OCI-LY1 (cell line): ENCODE measurements around the gene BCL2L11.
A peak's percentile ranks its signal among the peaks of the same experiment; 100 is the strongest.

Experiments
- H2AFZ ChIP-seq: fragments of 200-600 bp; sonication (generic), shearing (Covaris generic); 2 replicates; pipeline ENCODE4 v1.6.0; 2014; ENCODE audit warnings: antibody characterized with exemption, mild to moderate bottlenecking, low read length
- H3F3A ChIP-seq: fragments of 200-600 bp; sonication (generic), shearing (Covaris generic); 2 replicates; pipeline ENCODE4 v1.6.0; 2014; ENCODE audit warnings: mild to moderate bottlenecking, antibody characterized with exemption, low read length, moderate library complexity; ENCODE audit not compliant: insufficient read depth
- H3K27ac ChIP-seq: fragments of 200-600 bp; sonication (generic); 2 replicates; pipeline ENCODE4 v1.5.1; 2014; ENCODE audit warnings: low read length, mixed run types, mild to moderate bottlenecking, low read depth; ENCODE audit not compliant: poor library complexity, severe bottlenecking
- H3K27me3 ChIP-seq: fragments of 200-600 bp; sonication (generic); 2 replicates; pipeline ENCODE4 v1.6.0; 2014; ENCODE audit warnings: antibody characterized with exemption, mild to moderate bottlenecking, low read length, moderate library complexity; ENCODE audit not compliant: insufficient read depth
- H3K36me3 ChIP-seq: fragments of 200-600 bp; sonication (generic); 2 replicates; pipeline ENCODE4 v1.6.1; 2014; ENCODE audit warnings: mild to moderate bottlenecking, antibody characterized with exemption, low read length, moderate library complexity, mixed read lengths; ENCODE audit not compliant: insufficient read depth
- H3K4me1 ChIP-seq: fragments of 200-600 bp; sonication (generic); 2 replicates; pipeline ENCODE4 v1.5.1; 2014; ENCODE audit warnings: mild to moderate bottlenecking, low read length, moderate library complexity; ENCODE audit not compliant: insufficient read depth, severe bottlenecking
- H3K4me2 ChIP-seq: fragments of 200-600 bp; sonication (generic), shearing (Covaris generic); 2 replicates; pipeline ENCODE4 v1.6.1; 2014; ENCODE audit warnings: low read length
- H3K4me3 ChIP-seq: fragments of 200-600 bp; sonication (generic); 2 replicates; pipeline ENCODE4 v1.5.1; 2014; ENCODE audit warnings: low read length, low read depth, mild to moderate bottlenecking, mixed read lengths; ENCODE audit not compliant: poor library complexity, severe bottlenecking
- H3K79me2 ChIP-seq: fragments of 200-600 bp; shearing (Covaris generic); 2 replicates; pipeline ENCODE4 v1.6.1; 2016; ENCODE audit warnings: mixed run types, low read length, mixed read lengths; ENCODE audit not compliant: insufficient read depth
- H3K9ac ChIP-seq: fragments of 200-600 bp; sonication (generic), shearing (Covaris generic); 2 replicates; pipeline ENCODE4 v1.6.1; 2014; ENCODE audit warnings: mild to moderate bottlenecking, low read length, mixed read lengths
- H3K9me2 ChIP-seq: fragments of 200-600 bp; sonication (generic), shearing (Covaris generic); 2 replicates; pipeline ENCODE4 v1.6.1; 2014; ENCODE audit warnings: low read depth, mild to moderate bottlenecking, low read length, mixed read lengths
- H3K9me3 ChIP-seq: fragments of 200-600 bp; shearing (Covaris generic); 2 replicates; pipeline ENCODE4 v1.6.1; 2014; ENCODE audit warnings: low read length, mixed read lengths
- H4K20me1 ChIP-seq: fragments of 200-600 bp; sonication (generic), shearing (Covaris generic); 2 replicates; pipeline ENCODE4 v1.6.0; 2016; ENCODE audit warnings: mild to moderate bottlenecking, low read length; ENCODE audit not compliant: insufficient read depth
- EZH2 ChIP-seq: fragments of 200-600 bp; sonication (generic), shearing (Covaris generic); IDR thresholded peaks from 2 replicates; pipeline ENCODE4 v1.8.0; 2017; ENCODE audit warnings: borderline replicate concordance, mixed run types, mild to moderate bottlenecking, antibody characterized with exemption, low read length, moderate library complexity, mixed read lengths
- TF ChIP-seq, protein P1 (sequence below): fragments of 200-600 bp; sonication (generic), shearing (Covaris generic); IDR thresholded peaks from 2 replicates; pipeline ENCODE4 v1.5.1; 2017; ENCODE audit warnings: mild to moderate bottlenecking, antibody characterized with exemption, low read length, moderate library complexity, mixed read lengths

BCL2L11 gene

DNA sequence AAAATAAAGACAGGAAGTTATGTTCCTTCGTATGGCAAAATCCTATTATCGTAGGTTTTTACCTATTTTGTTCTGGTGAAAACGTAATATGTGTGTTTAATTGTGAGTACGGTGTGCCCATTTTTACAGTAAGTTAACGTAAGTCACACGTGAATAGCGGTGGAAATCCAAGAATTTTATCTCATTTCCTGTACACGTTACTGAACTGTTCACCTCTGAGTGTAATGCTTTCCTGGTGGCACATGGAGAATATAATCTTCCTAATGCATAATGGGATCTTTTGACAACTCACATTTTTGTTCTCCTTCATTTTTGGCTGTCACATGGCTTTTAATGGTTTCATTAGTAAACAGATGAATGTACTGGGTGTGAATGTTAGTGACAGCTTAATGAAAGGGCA, 28.2 kb downstream of the BCL2L11 start:
- H3K4me2 ChIP-seq = no peak overlapping the region
- H3K27me3 ChIP-seq = no peaks in the 10 kb centered on the region
- H3K9me2 ChIP-seq = no peaks in the 10 kb centered on the region
- no peaks in the 10 kb centered on the region for H4K20me1 ChIP-seq
- no peak for TF ChIP-seq EZH2
- TF ChIP-seq, protein P1, sequence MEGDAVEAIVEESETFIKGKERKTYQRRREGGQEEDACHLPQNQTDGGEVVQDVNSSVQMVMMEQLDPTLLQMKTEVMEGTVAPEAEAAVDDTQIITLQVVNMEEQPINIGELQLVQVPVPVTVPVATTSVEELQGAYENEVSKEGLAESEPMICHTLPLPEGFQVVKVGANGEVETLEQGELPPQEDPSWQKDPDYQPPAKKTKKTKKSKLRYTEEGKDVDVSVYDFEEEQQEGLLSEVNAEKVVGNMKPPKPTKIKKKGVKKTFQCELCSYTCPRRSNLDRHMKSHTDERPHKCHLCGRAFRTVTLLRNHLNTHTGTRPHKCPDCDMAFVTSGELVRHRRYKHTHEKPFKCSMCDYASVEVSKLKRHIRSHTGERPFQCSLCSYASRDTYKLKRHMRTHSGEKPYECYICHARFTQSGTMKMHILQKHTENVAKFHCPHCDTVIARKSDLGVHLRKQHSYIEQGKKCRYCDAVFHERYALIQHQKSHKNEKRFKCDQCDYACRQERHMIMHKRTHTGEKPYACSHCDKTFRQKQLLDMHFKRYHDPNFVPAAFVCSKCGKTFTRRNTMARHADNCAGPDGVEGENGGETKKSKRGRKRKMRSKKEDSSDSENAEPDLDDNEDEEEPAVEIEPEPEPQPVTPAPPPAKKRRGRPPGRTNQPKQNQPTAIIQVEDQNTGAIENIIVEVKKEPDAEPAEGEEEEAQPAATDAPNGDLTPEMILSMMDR = no peak
- peaks cover 93% of the 10 kb centered on the region for H3K79me2 ChIP-seq
- no peak overlapping the region for H2AFZ ChIP-seq
- no peak overlapping the region for H3K9ac ChIP-seq
- peaks cover 100% of the 10 kb centered on the region for H3K36me3 ChIP-seq
- H3K4me1 ChIP-seq = peaks cover 98% of the 10 kb centered on the region
- H3F3A ChIP-seq = 0 out of 2 replicates have a peak, but pooled peaks cover 3% of the 10 kb centered on the region
- H3K9me3 ChIP-seq = no peaks in the 10 kb centered on the region
- no peak overlapping the region for H3K4me3 ChIP-seq
- peak overlapping the region; percentile 23 for H3K27ac ChIP-seq

DNA sequence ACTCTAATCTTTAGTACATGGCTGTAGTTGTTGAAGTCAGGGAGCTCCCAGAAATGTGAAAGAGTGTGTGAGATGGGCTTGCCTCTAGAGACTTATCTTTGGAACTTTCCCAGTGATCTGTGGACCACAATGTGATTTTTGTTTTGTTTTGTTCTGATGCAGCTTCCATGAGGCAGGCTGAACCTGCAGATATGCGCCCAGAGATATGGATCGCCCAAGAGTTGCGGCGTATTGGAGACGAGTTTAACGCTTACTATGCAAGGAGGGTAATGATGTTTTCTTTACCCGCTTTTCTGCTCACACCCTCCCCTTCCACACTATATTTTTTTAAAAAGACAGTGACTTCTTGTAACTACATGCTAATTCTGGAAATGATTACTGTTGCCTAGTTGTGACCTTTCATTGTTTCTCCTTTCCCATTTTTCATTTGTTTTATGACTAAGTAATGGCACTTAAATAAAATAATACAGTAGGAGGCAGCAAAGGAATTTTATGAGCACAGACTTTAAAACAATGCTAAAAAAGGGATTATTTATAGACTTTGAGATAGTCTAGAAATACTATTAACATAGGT, 29.3 kb downstream of the BCL2L11 start:
- Histone ChIP-seq H3K27ac (no peak overlapping the region), H3K9ac (no peak overlapping the region), H3K4me1 (peaks cover 98% of the 10 kb centered on the region), H2AFZ (no peak overlapping the region), H4K20me1 (no peaks in the 10 kb centered on the region), H3K4me3 (no peak overlapping the region), H3K27me3 (no peaks in the 10 kb centered on the region), H3F3A (peaks cover 3% of the 10 kb centered on the region; the same call in 1 of the 2 replicates), H3K9me2 (no peaks in the 10 kb centered on the region), H3K4me2 (no peak overlapping the region), H3K79me2 (peaks cover 93% of the 10 kb centered on the region), H3K9me3 (no peaks in the 10 kb centered on the region), H3K36me3 (peaks cover 100% of the 10 kb centered on the region)
- no peak for TF ChIP-seq EZH2
- TF ChIP-seq, protein P1 = no peak

DNA sequence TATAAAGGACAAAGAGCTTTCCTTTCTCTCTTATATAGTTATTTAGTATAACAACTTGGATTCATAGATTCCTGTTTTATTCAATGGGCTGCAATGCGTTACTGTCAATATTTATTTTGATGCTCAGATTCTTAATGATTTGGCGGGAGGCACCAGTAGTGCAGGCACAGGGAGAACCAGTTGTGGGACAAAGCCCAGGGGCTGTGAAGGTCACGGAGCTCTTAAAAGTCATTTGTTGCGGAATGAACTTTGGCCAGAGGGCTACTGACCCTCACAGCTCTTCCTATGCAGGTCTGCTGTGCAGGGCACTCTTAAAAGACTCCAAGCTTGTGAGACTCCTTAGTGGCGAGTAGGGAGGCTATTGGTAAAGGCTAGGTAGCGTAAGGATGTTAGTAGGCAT, 34.0 kb downstream of the BCL2L11 start:
- Histone ChIP-seq H3K9me2 (no peaks in the 10 kb centered on the region), H3K9me3 (no peaks in the 10 kb centered on the region), H3K4me1 (peaks cover 99% of the 10 kb centered on the region), H3K9ac (no peak overlapping the region; the same call in 1 of the 2 replicates), H3K4me2 (peak overlapping the region; percentile 54; the same call in 1 of the 2 replicates), H3K36me3 (peaks cover 99% of the 10 kb centered on the region), H3K27me3 (no peaks in the 10 kb centered on the region), H3K27ac (peak overlapping the region; percentile 93), H3F3A (peaks cover 24% of the 10 kb centered on the region; the same call in 1 of the 2 replicates), H2AFZ (no peak overlapping the region), H4K20me1 (no peaks in the 10 kb centered on the region), H3K79me2 (peaks cover 77% of the 10 kb centered on the region), H3K4me3 (no peak overlapping the region)
- TF ChIP-seq, protein P1 = no peak
- no peak for TF ChIP-seq EZH2
